Chondrocyte (in vitro differentiated cells): Measurements from ENCODE around the gene NDUFB10. TPM values are rescaled to one million over a fixed set of nuclear protein-coding genes. Genes with fewer than 3 reads are reported as not detected.
"Not testable (repeated sequence)": the region's sequence is repeated elsewhere in the genome, so short reads cannot be mapped to it uniquely, and the experiment has no call there.

Experiments
- DNase-seq: peaks from one replicate; pipeline ENCODE4 v3.0.0; 2021; ENCODE audit warnings: mixed read lengths, low spot score
- H3K27ac Mint-ChIP-seq: one replicate; pipeline ENCODE4 v1.8.0; 2021; ENCODE audit warnings: mild to moderate bottlenecking, moderate library complexity, mixed read lengths; ENCODE audit not compliant: unreplicated experiment
- H3K27me3 Mint-ChIP-seq: 2 replicates; pipeline ENCODE4 v1.8.0; 2021; ENCODE audit warnings: low read depth, mixed read lengths
- H3K36me3 Mint-ChIP-seq: 2 replicates; pipeline ENCODE4 v1.8.0; 2021; ENCODE audit warnings: low read depth, mixed read lengths
- H3K4me1 Mint-ChIP-seq: 2 replicates; pipeline ENCODE4 v1.8.0; 2021; ENCODE audit warnings: low read depth, mild to moderate bottlenecking, mixed read lengths
- H3K4me3 Mint-ChIP-seq: one replicate; pipeline ENCODE4 v1.8.0; 2021; ENCODE audit warnings: mild to moderate bottlenecking, moderate library complexity, mixed read lengths; ENCODE audit not compliant: unreplicated experiment
- H3K9me3 Mint-ChIP-seq: 2 replicates; pipeline ENCODE4 v1.8.0; 2021; ENCODE audit warnings: low read depth, mixed read lengths
- total RNA-seq: library from RNA; stranded (reverse); gene quantifications from 3 replicates; pipeline ENCODE4 v1.2.1, GENCODE V29; 2021
- TF ChIP-seq, protein P1 (sequence below): fragments of 200-600 bp; sonication (generic); IDR thresholded peaks from 2 replicates; pipeline ENCODE4 v1.5.0; 2021; ENCODE audit warnings: antibody characterized with exemption, mild to moderate bottlenecking, moderate library complexity

NDUFB10 gene
- total RNA-seq, 1 donor from 2014 or later = 97.9 TPM

DNA sequence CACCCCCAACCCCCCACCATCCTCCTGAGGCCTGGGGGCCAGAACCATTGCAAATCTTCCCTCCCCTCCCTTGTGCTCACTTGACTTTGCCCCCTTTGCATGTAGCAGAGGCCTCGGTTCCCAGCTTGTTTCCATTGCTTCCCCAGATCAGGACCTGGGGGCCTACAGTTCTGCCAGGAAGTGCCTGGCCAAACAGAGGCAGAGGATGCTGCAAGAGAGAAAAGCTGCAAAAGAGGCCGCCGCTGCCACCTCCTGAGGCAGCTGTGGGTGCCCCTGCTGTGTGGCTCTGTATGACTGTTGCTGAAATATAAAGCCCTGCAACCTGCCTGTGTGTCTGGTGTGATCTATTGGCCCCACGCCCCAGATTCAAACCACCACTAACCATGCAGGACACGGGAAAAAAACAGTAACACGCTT, 2.3 kb downstream of the NDUFB10 start:
- Mint-ChIP-seq H3K4me3 (no peak overlapping the region), H3K4me1 (peaks cover 50% of the 10 kb centered on the region), H3K36me3 (peaks cover 15% of the 10 kb centered on the region), H3K27me3 (no peaks in the 10 kb centered on the region), H3K9me3 (no peaks in the 10 kb centered on the region), H3K27ac (peak overlapping the region; percentile 92)
- TF ChIP-seq, protein P1, sequence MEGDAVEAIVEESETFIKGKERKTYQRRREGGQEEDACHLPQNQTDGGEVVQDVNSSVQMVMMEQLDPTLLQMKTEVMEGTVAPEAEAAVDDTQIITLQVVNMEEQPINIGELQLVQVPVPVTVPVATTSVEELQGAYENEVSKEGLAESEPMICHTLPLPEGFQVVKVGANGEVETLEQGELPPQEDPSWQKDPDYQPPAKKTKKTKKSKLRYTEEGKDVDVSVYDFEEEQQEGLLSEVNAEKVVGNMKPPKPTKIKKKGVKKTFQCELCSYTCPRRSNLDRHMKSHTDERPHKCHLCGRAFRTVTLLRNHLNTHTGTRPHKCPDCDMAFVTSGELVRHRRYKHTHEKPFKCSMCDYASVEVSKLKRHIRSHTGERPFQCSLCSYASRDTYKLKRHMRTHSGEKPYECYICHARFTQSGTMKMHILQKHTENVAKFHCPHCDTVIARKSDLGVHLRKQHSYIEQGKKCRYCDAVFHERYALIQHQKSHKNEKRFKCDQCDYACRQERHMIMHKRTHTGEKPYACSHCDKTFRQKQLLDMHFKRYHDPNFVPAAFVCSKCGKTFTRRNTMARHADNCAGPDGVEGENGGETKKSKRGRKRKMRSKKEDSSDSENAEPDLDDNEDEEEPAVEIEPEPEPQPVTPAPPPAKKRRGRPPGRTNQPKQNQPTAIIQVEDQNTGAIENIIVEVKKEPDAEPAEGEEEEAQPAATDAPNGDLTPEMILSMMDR = no peak
- DNase-seq = no peak

DNA sequence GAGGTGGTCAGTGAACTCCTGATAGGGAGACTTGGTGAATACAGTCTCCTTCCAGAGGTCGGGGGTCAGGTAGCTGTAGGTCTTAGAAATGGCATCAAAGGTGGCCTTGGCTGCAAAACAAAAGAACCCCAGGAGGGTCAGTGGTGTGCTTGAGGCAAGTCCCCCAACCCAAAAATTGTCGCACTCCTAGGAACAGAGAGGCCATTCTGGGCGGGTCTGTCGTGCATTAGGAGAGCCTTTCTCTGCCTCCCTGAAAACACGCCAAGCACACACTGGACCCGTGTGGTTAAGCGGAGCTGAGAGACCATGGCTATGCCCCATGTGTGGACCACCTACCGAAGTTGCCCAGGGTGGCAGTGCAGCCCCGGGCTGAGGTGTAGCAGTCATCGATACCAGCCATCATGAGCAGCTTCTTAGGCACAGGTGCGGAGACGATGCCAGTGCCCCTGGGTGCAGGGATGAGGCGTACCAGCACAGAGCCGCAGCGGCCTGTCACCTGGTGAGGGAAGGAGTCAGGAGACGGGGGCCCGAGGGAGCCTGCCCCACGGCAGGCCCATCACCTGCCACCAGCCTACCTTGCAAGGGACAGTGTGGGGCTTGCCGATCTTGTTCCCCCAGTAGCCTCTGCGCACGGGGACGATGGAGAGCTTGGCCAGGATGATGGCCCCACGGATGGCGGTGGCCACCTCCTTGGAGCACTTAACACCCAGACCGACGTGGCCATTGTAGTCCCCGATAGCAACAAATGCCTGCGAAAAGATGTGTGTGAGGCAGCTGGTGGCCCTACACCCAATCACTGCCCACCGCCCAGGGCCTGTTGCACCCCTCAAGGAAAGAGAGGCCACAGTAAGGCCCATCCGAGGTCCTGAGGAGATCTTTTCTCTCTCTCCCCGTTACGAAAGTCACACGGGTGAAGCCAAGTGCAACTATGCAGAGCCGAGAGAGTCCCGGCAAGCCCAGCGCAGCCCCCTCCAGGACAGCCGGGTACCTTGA, 3.1 kb downstream of the NDUFB10 start:
- Mint-ChIP-seq H3K36me3 (peaks cover 15% of the 10 kb centered on the region), H3K27ac (peak overlapping the region; percentile 92), H3K4me1 (peaks cover 50% of the 10 kb centered on the region), H3K4me3 (peak overlapping the region; percentile 87)
- H3K9me3 Mint-ChIP-seq, H3K27me3 Mint-ChIP-seq, DNase-seq: not testable (repeated sequence)

DNA sequence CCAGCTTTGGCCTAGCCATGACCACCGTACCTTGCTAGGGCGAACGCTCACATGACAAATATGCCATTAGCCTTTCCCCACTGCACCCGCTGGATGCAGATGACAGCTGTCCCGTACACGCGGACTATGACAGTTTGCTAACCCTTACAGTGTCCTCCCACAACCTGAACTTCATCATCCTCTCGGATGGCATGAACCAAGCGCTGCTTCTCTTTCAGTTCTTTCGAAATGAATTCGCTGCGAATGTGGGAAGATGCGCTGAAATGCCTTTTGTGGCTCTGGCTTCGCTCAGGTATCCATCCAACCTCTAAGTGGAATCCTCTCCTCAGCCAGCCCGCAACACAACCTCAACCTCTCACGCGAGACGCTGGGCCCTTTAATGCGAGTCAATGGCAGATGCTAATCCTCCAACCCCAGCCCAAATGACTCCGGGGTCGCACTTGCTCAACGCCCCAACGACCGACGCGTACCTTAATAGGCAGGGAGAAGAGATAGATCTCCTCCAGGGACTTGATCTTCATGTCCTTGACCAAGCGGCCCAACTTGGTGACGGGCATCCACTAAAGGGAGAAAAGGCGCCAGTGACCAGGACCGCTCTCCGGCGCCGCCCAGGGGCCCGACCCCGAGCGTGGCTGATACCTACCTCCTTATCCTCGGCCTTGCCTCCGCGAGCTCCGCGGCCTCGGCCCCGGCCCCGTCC, 4.6 kb downstream of the NDUFB10 start:
- DNase-seq = no peak
- TF ChIP-seq, protein P1 = peak; percentile 57
- peak overlapping the region; percentile 92 for H3K27ac Mint-ChIP-seq
- peaks cover 15% of the 10 kb centered on the region for H3K36me3 Mint-ChIP-seq
- no peaks in the 10 kb centered on the region for H3K9me3 Mint-ChIP-seq
- H3K27me3 Mint-ChIP-seq = no peaks in the 10 kb centered on the region
- peak overlapping the region; percentile 87 for H3K4me3 Mint-ChIP-seq
- peaks cover 50% of the 10 kb centered on the region for H3K4me1 Mint-ChIP-seq

DNA sequence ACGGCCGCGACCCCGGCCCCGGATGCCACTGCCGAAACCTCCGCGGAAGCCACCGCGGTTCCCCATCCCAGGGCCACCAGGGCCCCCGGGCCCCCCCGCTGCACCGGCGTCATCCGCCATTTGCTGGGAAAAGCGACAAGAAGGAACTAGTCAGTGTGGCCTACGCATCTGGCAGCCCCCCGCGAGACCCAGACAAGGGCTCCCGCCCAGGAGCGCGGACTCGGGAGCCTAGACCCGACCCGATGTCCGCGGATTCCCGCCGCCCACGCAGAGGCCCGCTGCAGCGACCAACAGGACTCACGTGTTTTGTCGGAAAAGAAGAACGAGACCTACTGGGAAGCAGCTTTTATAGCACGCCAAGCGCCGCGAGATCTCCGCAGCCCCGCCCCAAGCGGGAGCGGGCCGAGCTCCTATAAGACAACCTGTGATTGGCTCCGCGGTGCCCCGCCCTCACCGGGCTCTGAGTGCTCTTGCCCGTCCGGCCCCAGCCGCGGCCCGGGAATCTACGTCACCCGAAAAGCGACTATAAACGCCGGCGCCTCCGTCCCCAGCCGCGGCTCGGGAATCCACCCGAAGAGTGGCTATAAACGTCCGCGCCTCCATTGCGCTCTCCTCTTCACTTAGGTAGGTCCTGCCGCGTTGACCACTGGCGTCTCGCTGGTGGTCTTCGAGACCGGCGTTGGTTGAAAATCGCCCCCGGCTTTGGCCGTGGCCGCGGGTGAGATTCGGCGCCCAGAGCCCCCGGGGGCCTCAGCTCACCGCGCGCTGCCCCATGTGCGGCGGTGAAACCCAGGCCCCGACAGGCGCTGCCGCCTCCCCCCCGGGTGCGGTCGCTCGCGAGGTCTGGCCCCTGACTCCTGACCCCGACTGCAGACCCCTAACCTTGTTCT, 5.4 kb downstream of the NDUFB10 start, which contains the start of gene RPS2:
Gene RPS2, minus strand, starts transcription at position 321 of the 890 bp plus-strand sequence. Its CDS starts 201 bp downstream, at position 120.
- Mint-ChIP-seq H3K27ac (peak within 1 kb of the TSS; percentile 92), H3K4me3 (peak within 1 kb of the TSS; percentile 87)

More for the DNA sequence above, 5.4 kb downstream of the NDUFB10 start, which contains the start of gene RPS2:
- no peaks in the 10 kb centered on the region for H3K27me3 Mint-ChIP-seq
- TF ChIP-seq, protein P1 = peak; percentile 35
- no peaks in the 10 kb centered on the region for H3K9me3 Mint-ChIP-seq
- H3K36me3 Mint-ChIP-seq = peaks cover 15% of the 10 kb centered on the region
- DNase-seq = peak; percentile 100
- H3K4me1 Mint-ChIP-seq = peaks cover 47% of the 10 kb centered on the region
